COLO668 (cell line): ENCODE results near the gene ST6GAL1.
"Not testable (repeated sequence)": the region's sequence is repeated elsewhere in the genome, so short reads cannot be mapped to it uniquely, and the experiment has no call there.

ENCODE experiments used
- DNase-seq: peaks from one replicate; lab custom pipeline; 2025; ENCODE audit not compliant: unreplicated experiment; lab: John Stamatoyannopoulos, UW

The ST6GAL1 gene

DNA sequence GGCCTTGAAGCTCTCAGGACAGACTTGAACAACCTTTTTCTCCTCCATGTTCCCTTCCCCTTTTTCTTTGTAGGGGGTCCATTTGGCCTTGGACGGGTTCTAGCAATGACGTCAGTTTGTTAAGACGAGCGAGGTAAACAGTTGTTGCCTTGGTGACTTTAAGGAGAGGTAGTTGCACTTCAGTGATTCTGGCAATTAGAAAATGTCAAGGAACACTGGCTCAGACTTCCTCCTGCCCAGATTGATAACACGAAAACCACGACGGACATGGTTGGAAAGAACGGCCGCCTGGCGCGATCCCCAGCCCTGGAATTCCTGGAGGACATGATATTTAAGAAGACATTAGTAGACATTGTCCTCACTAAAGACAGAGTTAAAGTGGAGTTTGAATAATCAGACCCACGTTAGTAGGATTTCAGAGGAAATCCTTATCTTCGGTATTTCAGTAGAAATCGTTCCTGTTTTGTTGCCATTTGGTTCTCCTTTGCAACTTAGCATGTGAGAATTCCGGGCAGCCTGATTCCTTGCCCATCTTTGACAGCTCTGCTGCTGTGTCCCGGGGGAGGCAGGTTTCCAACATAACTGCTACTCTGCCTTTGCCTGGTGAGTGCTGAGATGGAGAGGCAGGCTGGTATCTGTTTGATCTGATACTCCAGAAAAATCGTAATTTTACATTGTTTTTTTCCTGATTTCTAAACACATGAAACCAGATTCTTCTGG lies 87.3 kb downstream of the ST6GAL1 start:
- no peak for DNase-seq

DNA sequence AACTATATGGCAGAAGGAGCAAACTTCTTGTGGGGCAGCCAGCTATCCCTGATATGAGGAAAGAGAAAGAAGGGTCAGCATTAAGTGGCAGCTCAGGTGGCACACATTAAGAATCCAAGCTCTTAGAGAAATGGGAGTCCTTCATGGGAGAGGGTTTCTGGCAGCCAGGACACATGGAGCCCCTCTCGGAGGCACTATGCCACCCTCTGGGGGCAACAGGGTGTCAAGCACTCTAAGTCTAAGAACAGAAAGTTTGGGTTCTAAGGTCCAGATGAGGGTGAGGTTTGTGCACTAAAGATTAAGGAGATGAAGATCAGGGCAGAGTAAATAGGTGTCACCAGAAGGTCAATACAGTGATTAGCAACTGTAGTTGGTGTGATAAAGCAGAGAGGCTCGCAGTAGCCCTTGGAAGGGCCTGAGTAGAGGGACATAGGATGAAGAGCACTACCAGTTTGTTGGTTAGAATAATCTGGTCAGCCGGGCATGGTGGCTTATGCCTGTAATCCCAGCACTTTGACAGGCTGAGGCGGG lies 89.3 kb downstream of the ST6GAL1 start:
- DNase-seq: no peak

DNA sequence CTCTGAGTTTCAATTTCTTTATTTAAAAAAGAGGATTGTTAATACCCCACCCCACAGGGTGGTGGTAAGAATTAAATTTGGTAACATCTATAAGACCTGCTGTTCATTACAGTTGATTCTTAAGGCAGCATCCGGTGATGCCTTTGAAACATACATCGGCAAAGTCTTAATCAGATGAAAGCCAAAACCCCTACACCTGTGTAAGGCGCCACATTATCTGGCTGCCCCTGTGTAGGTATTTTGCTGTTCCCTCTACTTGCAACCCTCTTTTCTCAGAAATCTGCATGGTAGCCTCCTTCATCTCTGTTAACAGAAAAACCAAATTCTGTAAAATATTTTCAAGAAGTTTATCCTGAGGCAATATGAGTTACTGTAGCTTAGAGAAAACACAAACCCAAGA lies 90.0 kb downstream of the ST6GAL1 start:
- DNase-seq: no peak

DNA sequence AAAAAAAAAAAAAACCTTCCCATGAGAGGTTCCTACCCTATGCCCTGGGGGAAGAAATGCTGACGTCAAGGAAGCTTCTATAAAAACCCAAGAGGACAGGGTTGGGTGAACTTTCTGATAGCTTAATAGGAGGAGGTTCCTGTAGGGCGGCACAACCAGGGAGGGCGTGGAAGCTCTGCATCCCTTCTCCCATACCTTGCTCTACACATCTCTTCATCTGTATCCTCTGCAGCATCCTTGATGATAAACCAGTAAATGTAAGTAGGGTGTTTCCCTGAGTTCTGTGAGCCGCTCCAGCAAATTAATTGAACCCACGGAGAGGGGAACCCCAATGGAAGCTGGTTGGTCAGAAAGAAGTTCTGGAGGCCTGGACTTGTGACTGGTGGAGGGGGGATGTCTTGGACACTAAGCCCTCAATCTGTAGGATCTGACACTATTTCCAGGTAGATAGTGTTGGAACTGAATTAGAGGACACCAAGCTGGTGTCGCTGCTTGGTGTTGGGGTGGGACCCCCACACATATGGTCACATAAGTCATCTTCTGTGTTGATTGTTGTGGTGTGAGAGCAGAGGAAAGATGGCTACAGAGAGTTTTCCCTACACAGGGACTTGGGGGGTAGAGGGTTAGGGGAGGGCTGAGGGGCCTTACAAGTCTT lies 91.5 kb downstream of the ST6GAL1 start:
- DNase-seq: no peak

DNA sequence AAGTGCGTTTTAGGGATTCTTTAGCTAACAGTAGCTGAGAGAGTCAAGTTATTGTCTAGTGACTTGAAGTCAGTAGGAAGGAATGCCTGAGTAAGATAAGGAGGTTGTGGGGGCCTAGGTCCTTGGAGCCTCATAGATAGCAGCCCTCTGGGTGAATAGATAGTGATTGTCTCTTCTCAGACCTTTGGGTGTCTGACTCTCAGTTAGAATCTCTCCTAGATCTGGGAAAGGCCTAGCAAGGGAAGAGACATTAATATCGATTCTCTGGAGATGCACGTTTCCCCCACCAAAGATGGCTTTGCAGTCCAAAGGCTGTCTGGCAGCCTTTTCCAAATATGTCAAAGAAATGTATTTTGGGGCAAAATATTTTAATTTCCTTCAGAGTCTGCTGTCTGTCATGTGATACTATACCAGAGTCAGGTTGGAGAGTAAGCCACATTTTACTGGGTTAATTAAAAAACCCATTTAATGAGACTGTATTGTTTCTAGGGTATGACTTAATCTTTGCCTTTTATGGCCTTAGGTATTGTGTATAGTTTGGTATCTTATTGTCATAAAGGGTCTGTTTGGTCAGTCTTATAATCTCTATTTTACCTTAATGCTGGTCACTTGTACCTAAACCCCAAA lies 92.2 kb downstream of the ST6GAL1 start:
- no peak for DNase-seq

DNA sequence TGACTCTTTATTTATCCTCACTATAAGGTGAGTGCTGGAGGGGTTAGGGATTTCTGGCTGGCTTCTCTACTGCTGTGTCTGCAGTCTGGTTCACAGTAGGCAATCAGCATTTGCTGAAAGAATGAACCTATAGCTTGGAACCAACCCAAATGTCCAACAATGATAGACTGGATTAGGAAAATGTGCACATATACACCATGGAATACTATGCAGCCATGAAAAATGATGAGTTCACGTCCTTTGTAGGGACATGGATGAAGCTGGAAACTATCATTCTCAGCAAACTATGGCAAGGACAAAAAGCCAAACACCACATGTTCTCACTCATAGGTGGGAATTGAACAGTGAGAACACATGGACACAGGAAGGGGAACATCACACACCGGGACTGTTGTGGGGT lies 93.0 kb downstream of the ST6GAL1 start:
- not testable (repeated sequence) for DNase-seq

DNA sequence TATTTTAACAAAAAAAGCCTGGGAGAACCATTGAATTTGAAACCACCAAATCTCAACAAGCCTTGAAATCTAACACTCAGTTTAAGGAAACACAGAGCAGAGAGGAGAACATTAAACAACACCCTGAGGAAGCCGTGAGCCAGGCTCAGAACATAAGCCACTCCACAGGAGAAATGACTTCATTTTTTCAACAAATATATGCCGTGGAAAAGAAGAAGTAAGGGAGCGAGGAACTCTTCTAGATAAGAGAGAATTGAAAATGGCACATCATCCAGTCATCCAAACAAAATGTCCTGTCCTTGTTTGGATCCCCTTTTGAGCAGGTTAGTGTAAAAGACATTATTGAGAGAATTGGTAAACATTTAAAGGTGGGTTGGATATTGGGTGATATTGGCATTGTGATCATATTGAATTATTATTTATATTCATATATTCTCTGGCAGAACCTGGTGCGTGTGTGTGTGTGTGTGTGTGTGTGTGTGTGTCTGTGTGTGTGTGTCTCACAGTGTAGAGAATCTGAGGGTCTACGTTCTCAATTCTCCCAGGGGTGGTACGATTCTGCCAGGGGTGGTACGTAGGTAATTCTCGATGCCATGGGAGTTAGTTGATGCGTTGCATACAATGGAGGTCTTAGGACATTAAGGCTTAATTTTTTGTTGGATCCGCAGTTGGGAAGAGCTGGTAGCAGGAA lies 94.4 kb downstream of the ST6GAL1 start:
- DNase-seq: no peak

DNA sequence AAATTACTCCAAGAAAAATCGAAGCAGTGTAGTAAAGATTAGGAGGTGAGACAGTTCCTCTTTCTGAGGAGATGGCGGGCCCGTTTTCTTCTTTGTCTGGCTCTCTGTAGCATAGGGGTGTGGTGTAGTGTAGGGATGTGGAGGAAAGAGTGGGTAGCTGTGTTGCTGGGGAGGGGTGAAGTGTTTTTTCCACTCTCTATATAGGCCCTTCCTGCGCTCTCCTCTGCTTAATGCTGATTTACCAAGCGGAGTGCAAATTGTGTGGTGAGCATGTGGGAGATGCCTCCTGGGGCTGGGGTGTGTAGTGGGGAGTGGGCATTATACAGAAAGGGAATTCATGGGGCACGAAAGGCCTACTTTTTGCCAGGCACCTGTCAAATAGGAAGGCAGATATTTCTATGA lies 94.9 kb downstream of the ST6GAL1 start:
- no peak for DNase-seq

DNA sequence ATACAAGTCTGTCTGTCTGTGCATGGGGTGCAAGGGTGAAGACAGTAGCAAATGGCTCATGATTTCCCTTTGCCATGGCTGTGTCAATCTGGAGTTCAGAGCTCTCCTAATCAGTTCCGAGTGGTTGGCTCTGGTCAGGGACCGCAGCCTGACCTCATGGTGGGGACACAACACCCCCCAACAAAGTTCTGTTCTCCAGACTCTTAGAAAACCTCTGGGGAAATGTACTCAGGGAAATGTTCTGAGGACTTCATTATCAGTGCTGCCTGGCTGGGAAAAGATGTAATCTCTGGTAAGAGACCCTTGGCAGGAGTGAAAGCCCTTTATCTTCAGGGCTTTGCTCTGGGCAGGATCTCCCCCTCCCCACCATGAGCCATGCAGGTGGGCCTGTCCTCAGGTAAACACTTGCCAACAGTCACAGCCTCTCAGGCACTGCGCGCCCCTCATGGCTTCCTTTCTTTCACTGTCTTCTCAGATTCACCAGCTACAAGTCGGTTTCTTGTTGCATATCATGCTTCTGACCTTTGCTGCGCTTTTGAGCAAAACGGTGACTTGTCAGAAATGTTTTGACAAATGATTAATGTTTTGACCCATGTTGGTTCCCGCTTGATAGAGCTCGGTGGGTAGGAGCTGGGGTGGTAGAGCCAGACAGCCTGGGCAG lies 95.5 kb downstream of the ST6GAL1 start:
- no peak for DNase-seq

DNA sequence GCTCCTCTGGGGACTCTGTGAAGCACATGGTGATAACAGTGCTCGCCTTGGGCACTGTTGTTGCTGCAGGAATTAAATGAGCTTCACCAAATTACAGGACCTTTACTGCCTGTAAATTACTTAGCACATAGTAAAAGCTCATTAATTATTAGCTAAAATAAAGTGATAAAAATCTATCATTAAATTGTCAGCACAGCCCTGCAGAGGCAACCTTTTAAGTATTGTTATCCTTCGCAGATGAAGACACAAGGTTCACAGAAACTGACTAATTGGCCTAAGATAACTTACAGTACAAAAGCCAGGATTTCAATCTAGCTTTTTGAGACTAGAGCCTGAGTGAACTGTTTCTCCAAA lies 96.0 kb downstream of the ST6GAL1 start:
- DNase-seq: no peak

DNA sequence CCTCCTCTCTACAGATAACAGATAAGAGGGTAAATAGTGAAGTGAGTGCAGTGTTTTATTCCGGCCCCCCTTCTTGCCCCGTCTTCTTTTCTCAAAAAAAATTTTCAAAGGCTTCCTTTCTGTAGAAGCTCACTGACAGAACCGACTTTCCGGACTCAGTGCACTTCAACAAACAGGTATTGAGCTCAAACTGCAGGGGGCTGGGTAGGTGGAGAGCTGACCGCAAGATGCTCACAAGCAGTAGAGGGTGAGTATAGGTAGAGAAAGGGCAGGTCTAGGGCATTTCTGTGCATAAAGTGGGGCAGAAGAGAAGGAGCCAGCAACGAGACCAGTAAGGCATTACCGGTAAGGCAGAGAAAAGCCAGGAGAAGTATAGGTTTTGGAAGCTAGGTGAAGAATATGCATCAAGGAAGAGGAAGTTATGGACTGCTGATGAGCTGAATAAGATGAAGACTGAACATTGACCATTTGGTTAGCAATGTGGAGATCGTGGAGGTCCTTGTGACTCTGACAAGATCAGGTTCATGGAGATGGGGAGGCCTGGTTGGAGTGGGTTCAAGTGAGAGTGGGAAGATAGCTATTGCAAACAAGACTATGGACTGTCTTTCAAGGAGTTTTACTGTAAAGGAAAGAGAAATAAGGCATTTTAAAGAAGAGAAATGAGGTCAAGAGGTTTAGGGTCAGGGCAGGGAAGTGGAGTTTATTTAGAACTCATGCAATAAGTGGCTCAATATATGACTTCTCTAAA lies 97.4 kb downstream of the ST6GAL1 start:
- DNase-seq: no peak

DNA sequence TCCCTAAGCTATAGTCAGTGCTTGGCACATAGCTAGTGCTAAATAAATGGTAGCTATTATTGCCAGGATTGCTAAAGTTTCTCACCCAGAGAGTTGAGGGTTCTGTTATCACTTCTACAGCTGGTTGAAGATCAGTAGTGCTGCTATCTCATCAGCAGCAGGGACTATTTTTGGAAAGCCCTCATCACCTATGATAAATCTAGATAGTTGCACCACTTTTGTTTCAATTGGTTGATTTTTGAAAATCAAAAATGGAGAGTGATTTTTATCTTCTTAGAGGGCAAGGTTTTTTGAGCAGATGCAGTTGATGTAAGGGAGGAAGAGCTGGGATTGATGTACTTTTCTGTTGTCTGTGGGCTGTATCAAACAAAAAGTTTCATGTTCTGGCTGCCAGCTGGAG lies 101.6 kb downstream of the ST6GAL1 start:
- no peak for DNase-seq

DNA sequence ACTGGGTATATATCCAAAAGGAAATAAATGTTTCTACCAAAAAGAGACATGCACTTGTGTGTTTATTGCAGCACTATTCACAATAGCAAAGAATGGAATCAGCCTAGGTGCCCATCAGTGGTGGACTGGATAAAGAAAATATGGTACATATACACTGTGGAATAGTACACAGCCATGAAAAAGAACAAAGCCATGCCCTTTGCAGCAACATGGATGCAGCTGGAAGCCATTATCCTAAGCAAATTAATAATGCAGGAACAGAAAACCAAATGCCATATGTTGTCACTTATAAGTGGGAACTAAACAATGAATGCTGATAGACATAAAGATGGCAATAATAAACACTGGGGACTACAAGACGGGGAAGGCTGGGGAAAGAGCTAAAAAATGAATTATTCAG lies 106.1 kb downstream of the ST6GAL1 start:
- DNase-seq: no peak

DNA sequence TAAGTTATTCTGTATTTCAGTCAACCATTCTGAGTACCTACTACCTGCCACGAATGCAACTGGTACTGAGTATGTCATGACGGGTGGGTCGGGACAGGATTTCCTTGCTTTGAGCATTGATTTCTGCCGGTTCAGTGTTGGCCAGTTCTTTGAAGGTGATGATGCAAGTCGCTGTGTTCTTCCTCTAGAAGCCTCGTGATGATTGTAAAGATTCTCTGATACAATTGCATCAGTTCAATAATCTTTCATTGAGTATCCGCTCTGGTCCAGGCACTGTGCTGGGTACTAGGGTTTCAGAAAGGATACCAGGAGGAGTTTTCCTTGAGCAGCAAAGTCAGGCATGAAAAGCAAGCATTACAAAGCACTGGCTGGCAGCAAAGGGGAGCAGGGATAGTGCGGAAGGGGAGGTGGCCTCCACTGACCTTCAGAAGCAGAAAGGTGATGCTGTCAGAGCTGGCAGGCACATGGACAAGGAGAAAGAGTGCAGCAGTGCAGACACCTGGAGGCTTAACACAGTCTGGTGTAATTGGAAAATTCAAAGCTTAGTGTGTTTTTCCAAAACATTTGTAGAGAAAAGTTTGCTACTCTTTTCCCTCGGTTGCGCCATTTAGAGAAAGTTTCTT lies 108.9 kb downstream of the ST6GAL1 start:
- no peak for DNase-seq

DNA sequence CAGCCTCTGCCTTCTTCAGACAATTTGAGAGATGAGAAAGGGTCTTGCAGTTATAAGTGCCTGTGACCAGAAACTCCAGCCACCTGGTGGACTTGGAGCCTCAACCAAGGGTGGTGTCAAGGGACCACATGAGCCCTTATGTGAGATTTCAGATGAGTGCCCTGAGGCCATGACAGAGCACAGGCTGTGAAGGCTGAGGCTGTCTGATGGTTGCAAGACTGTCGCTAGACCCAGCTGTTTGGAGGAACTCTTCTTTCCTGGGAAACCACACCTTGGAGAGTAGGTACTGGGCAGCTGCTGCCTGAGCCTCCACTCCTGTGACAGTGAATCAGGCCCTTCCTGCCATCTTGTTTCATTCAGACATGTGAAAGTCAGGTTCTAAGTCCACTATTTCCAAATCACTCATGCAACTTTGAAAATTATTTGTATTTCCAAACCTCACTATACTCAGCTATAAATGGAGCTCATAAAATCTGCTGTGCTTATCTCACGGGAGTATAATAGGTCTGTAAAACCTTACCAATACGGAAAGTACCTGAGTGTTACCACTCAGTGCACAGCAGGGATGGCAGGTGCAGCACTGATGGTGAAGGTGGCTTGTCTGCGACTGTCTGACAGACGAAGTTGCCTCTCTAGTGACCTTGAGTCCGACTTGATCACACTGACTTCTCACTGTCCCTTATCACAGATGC lies 109.5 kb downstream of the ST6GAL1 start:
- no peak for DNase-seq

DNA sequence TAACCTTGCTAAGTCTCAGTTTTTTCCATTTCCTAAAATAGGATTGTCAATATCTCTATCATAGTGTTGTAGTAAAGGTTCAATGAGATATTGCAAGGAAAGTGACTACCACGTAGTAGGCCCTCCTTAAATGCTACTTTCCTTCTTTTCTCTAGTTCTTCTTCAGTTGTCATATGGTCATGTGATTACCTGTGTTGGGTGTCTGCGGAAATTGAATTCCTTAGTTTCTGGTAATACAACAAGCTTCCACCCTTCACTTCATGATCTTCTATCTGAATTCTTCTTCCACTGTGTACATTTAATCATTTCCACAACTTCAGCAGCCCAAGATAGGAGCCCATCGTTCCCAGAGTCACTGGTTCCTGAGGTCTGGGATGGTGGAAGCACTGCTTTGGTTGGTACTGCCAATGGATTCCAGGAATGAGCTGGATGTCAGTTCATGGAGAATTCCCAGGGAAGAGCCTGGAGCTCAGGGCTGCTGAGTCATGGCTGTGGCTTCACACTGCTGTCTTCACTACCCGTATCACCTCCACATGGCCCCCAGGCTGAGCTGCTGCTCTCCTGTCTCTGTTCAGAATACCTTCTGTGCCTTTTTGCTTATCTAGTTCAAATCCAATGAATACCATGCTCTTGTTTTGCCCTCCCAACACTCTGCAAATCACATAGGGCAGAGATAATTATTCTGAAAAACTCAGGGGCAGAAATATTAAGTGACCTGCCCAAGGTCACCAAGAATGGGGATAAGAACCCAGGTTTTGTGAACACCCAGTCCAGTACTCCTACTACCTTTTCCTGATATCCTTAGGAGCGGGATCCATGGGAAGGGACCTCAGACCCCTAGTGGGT lies 110.4 kb downstream of the ST6GAL1 start:
- DNase-seq: no peak

DNA sequence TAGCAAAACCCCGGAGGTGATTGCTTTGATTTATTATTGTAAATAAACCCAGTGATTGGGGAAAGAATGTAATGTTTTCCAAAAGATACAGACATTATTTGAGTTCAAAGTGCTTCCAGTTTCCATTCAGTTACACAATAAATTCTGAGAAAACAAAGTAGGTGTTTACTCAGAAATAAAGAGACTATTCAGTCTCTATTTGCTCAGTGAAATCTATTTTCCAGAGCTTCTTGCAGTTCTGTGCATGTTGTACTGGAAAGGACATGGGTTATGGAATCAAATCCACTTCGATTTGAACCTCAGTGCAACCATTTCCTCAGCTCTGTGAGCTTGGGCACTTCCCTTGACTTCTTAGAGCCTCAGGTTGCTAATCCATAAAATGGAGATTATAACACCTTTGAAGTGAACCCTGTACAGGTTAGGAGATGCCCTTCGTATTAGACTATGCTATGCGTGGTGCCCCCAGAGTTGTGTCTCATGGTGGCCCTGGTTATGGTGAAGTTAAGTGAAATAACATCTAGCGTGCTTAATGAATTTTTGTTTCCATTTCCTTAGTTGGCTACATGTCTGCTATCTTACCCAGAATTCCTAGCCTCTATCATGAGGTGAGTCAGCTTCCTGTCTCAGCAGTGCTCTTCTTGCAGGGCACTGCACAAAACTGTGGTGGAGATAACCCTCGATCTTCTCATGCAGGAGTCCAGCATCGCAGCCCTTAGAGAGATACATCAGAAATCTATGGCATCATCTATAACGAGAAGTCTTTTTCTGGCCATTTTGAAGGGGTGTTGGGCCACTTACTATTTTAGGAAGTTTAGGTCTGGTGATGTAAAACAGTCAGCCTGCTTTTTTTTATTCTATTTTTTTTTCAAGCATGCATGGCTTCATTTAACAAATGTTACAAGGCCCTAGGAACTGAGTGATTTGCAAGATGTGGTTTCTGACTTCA lies 111.3 kb downstream of the ST6GAL1 start:
- no peak for DNase-seq
